ENCODE results near the gene FREM3.
"Not testable (repeated sequence)": the region's sequence is repeated elsewhere in the genome, so short reads cannot be mapped to it uniquely, and the experiment has no call there.

The FREM3 gene

DNA sequence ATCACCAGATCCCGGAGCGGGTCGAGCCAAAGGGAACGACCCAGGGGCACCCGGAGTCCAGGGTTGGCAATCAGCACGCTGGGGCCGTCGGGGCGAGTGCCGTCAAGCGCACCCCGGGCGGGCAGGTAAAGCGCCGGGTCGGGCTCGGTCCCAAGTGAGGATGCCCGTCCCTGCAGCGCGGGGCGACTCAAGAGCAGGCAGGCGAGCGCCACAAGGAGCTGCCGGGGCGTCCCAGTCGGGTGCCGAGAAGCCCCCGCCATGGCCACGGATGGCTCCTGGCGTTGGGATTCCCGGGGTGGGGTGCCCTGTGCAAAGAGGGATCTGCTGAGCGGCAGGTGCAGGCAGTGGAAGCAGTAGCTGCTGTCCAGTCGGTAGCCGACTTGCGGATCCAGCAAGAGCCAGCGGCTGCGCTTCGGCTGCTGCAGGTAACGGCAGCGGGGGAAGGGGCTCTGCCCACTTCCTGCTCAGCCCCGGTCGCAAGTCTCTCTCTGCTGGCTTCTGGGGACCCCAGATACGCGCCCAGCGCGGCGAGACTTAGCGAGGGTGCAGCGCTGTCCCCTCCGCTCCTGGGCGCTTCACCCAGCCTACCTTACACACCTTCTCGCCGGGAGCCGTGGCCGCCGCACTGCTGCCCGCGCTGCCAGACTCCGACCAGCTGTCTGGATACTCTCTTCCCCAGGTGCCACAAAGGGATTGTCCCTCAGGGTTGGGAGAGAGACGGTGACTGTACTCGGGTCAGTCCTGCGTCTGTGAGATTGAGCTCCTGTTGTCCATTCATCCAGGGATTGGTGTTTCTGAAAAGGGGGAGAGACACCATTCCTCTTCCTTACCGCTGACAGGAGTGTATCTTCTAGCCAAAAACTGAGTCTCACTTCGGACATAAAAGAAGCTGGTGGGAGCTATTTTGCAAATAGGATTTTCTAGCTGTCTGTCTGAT, at the start of gene FREM3:
Gene FREM3 (minus strand): TSS at position 260 of the 937 bp plus-strand sequence. CDS start 0 bp downstream, at position 260.
- Histone ChIP-seq H3K4me3 (ENCODE audit: low read length) (peak within 1 kb of the TSS; percentile 67), H3K9ac (ENCODE audit: low read depth, low read length) (no peak within 1 kb of the TSS), H3K36me3 (ENCODE audit: insufficient read depth, low read depth, low read length) (no peaks in the 10 kb centered on the region), H3K9me3 (ENCODE audit: insufficient read depth, low read depth, low read length) (no peaks in the 10 kb centered on the region), H3K4me1 (ENCODE audit: insufficient read depth, low read length) (no peaks in the 10 kb centered on the region), H3K27ac (ENCODE audit: low read length) (no peak within 1 kb of the TSS), H3K27me3 (ENCODE audit: insufficient read depth, low read length) (peaks cover 73% of the 10 kb centered on the region)

GRCh38 chr4:143745874-143746273, 45.4 kb upstream of the FREM3 start:
- no peak overlapping the region for H3K9ac ChIP-seq (ENCODE audit: low read depth, low read length)
- no peak overlapping the region for H3K27ac ChIP-seq (ENCODE audit: low read length)
- H3K9me3 ChIP-seq (ENCODE audit: insufficient read depth, low read depth, low read length) = no peaks in the 10 kb centered on the region
- no peak overlapping the region for H3K4me3 ChIP-seq (ENCODE audit: low read length)
- peaks cover 8% of the 10 kb centered on the region; the same call in 1 of the 2 replicates for H3K4me1 ChIP-seq (ENCODE audit: insufficient read depth, low read length)
- no peaks in the 10 kb centered on the region for H3K36me3 ChIP-seq (ENCODE audit: insufficient read depth, low read depth, low read length)
- H3K27me3 ChIP-seq (ENCODE audit: insufficient read depth, low read length) = no peaks in the 10 kb centered on the region

GRCh38 chr4:143743591-143743990, 43.1 kb upstream of the FREM3 start:
- no peak overlapping the region for H3K4me3 ChIP-seq (ENCODE audit: low read length)
- no peaks in the 10 kb centered on the region for H3K9me3 ChIP-seq (ENCODE audit: insufficient read depth, low read depth, low read length)
- H3K27ac ChIP-seq (ENCODE audit: low read length) = no peak overlapping the region
- no peaks in the 10 kb centered on the region; the same call in 1 of the 2 replicates for H3K4me1 ChIP-seq (ENCODE audit: insufficient read depth, low read length)
- no peaks in the 10 kb centered on the region for H3K27me3 ChIP-seq (ENCODE audit: insufficient read depth, low read length)
- H3K36me3 ChIP-seq (ENCODE audit: insufficient read depth, low read depth, low read length) = no peaks in the 10 kb centered on the region
- no peak overlapping the region for H3K9ac ChIP-seq (ENCODE audit: low read depth, low read length)

DNA sequence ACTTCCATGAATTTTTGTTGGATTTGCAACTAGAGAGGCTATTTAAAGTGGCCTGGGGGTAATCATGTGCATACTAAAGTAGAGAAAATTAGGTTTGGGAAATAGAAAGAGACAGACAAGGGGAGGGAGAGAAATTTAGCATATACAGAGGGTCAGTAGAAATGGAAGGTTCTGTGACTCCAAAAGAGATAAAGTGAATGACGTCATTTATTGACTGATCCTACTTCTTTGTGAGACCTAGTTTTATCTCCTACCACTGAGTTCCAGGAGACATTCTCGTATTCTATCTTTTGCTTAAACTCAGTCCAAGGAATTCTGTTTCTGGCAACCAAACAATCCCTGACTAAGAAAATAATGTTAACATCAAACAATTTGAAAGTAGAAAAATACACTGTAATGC, 42.4 kb upstream of the FREM3 start:
- Histone ChIP-seq H3K4me3 (ENCODE audit: low read length) (no peak overlapping the region), H3K9me3 (ENCODE audit: insufficient read depth, low read depth, low read length) (no peaks in the 10 kb centered on the region), H3K36me3 (ENCODE audit: insufficient read depth, low read depth, low read length) (no peaks in the 10 kb centered on the region), H3K9ac (ENCODE audit: low read depth, low read length) (no peak overlapping the region), H3K4me1 (ENCODE audit: insufficient read depth, low read length) (no peaks in the 10 kb centered on the region), H3K27ac (ENCODE audit: low read length) (no peak overlapping the region), H3K27me3 (ENCODE audit: insufficient read depth, low read length) (no peaks in the 10 kb centered on the region)

DNA sequence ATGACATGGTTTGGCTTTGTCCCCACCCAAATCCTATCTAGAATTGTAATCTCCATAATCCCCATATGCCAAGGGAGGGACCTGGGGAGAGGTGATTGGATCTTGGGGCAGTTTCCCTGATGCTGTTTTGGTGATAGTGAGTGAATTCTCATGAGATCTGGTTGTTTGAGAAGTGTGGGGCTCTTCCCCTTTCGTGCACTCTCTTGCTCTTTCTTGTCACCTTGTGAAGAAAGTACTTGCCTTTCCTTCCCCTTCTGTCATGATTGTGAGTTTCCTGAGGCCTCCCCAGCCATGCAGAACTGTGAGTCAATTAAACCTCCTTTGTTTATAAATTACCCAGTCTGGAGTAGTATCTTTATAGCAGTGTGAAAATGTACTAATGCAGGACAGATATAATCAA, 36.4 kb upstream of the FREM3 start:
- Histone ChIP-seq H3K36me3 (ENCODE audit: insufficient read depth, low read depth, low read length) (no peaks in the 10 kb centered on the region), H3K4me3 (ENCODE audit: low read length) (no peak overlapping the region), H3K9me3 (ENCODE audit: insufficient read depth, low read depth, low read length) (no peaks in the 10 kb centered on the region), H3K9ac (ENCODE audit: low read depth, low read length) (no peak overlapping the region), H3K27me3 (ENCODE audit: insufficient read depth, low read length) (no peaks in the 10 kb centered on the region), H3K27ac (ENCODE audit: low read length) (no peak overlapping the region), H3K4me1 (ENCODE audit: insufficient read depth, low read length) (no peaks in the 10 kb centered on the region)

DNA sequence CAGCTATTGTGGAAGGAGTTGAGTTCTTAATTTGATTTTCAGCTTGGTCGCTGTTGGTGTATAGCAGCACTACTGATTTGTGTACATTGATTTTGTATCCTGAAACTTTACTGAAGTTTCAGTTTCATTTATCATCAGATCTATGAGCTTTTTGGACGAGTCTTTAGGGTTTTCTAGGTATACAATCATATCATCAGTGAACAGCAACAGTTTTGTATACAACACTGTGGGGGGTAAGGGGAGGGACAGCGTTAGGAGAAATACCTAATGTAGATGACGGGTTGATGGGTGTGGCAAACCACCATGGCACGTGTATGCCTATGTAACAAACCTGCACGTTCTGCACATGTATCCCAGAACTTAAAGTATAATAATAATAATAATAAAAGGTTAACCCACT, 35.6 kb upstream of the FREM3 start:
- not testable (repeated sequence) for H3K36me3 ChIP-seq (ENCODE audit: insufficient read depth, low read depth, low read length); H3K4me3 ChIP-seq (ENCODE audit: low read length); H3K4me1 ChIP-seq (ENCODE audit: insufficient read depth, low read length); H3K9me3 ChIP-seq (ENCODE audit: insufficient read depth, low read depth, low read length); H3K27me3 ChIP-seq (ENCODE audit: insufficient read depth, low read length); H3K27ac ChIP-seq (ENCODE audit: low read length); H3K9ac ChIP-seq (ENCODE audit: low read depth, low read length)

- Histone ChIP-seq H3K36me3 (ENCODE audit: insufficient read depth, low read depth, low read length) (no peaks in the 10 kb centered on the region), H3K27me3 (ENCODE audit: insufficient read depth, low read length) (no peaks in the 10 kb centered on the region), H3K27ac (ENCODE audit: low read length) (no peak overlapping the region), H3K4me3 (ENCODE audit: low read length) (no peak overlapping the region), H3K4me1 (ENCODE audit: insufficient read depth, low read length) (no peaks in the 10 kb centered on the region), H3K9me3 (ENCODE audit: insufficient read depth, low read depth, low read length) (no peaks in the 10 kb centered on the region), H3K9ac (ENCODE audit: low read depth, low read length) (no peak overlapping the region)
Measured at GRCh38 chr4:143728166-143728565, 27.7 kb upstream of the FREM3 start.

DNA sequence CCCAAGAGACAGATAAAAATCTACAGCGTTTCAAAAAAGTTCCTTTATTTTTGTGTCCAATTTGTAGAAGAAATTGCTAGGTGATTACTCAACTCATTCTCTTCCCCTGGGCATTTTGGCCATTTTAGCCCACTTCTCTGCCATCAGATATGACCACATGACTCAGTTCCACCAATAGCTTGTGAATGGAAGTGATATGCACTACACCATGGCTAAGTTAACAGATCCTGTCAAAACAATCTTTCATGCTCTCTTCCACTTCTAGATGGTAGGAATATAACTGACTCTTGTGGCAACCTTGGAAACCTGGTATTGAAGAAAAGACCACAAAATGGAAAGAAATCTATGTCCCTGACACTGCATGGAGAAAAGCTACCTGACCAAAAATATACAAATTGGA, 26.2 kb upstream of the FREM3 start:
- Histone ChIP-seq H3K4me3 (ENCODE audit: low read length) (no peak overlapping the region), H3K27me3 (ENCODE audit: insufficient read depth, low read length) (no peaks in the 10 kb centered on the region), H3K27ac (ENCODE audit: low read length) (no peak overlapping the region), H3K4me1 (ENCODE audit: insufficient read depth, low read length) (no peaks in the 10 kb centered on the region), H3K9ac (ENCODE audit: low read depth, low read length) (no peak overlapping the region), H3K36me3 (ENCODE audit: insufficient read depth, low read depth, low read length) (no peaks in the 10 kb centered on the region), H3K9me3 (ENCODE audit: insufficient read depth, low read depth, low read length) (no peaks in the 10 kb centered on the region)

DNA sequence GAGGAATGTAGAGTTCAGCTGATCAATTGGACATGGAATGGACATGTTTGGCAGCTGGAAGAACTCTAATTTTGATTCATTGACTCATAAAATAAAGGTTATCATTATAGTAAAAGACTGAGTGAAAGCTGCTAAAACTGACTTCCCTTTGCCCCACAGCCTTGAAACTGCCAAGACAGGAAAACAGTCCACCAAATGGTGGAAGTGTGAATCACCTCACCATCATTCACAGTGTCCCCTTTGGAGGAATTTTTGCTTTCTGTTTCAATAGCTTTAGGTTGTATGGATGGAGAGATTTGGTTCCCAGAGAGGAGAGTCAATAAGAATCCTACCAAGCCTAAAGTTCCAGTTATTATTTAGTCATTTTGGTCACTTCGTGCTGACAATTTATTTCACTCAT, 20.8 kb upstream of the FREM3 start:
- no peaks in the 10 kb centered on the region for H3K36me3 ChIP-seq (ENCODE audit: insufficient read depth, low read depth, low read length)
- H3K4me1 ChIP-seq (ENCODE audit: insufficient read depth, low read length) = no peaks in the 10 kb centered on the region
- no peaks in the 10 kb centered on the region for H3K27me3 ChIP-seq (ENCODE audit: insufficient read depth, low read length)
- no peaks in the 10 kb centered on the region for H3K9me3 ChIP-seq (ENCODE audit: insufficient read depth, low read depth, low read length)
- H3K4me3 ChIP-seq (ENCODE audit: low read length) = no peak overlapping the region
- H3K27ac ChIP-seq (ENCODE audit: low read length) = no peak overlapping the region
- no peak overlapping the region for H3K9ac ChIP-seq (ENCODE audit: low read depth, low read length)

DNA sequence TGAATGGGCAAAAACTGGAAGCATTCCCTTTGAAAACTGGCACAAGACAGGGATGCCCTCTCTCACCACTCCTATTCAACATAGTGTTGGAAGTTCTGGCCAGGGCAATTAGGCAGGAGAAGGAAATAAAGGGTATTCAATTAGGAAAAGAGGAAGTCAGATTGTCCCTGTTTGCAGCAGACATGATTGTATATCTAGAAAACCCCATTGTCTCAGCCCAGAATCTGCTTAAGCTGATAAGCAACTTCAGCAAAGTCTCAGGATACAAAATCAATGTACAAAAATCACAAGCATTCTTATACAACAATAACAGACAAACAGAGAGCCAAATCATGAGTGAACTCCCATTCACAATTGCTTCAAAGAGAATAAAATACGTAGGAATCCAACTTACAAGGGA, 18.3 kb upstream of the FREM3 start:
- H3K36me3 ChIP-seq (ENCODE audit: insufficient read depth, low read depth, low read length); H3K27ac ChIP-seq (ENCODE audit: low read length); H3K9me3 ChIP-seq (ENCODE audit: insufficient read depth, low read depth, low read length); H3K9ac ChIP-seq (ENCODE audit: low read depth, low read length); H3K4me3 ChIP-seq (ENCODE audit: low read length); H3K27me3 ChIP-seq (ENCODE audit: insufficient read depth, low read length): not testable (repeated sequence)
- peaks cover 16% of the 10 kb centered on the region for H3K4me1 ChIP-seq (ENCODE audit: insufficient read depth, low read length)

GRCh38 chr4:143713955-143714625, 13.6 kb upstream of the FREM3 start:
- H3K9ac ChIP-seq (ENCODE audit: low read depth, low read length) = peak overlapping the region; percentile 22; the same call in 1 of the 2 replicates
- H3K4me1 ChIP-seq (ENCODE audit: insufficient read depth, low read length) = peaks cover 39% of the 10 kb centered on the region
- no peaks in the 10 kb centered on the region for H3K9me3 ChIP-seq (ENCODE audit: insufficient read depth, low read depth, low read length)
- H3K36me3 ChIP-seq (ENCODE audit: insufficient read depth, low read depth, low read length) = no peaks in the 10 kb centered on the region
- H3K27ac ChIP-seq (ENCODE audit: low read length) = peak overlapping the region; percentile 34
- H3K4me3 ChIP-seq (ENCODE audit: low read length) = peak overlapping the region; percentile 28; the same call in 1 of the 2 replicates
- no peaks in the 10 kb centered on the region for H3K27me3 ChIP-seq (ENCODE audit: insufficient read depth, low read length)

GRCh38 chr4:143713553-143713952, 13.1 kb upstream of the FREM3 start:
- Histone ChIP-seq H3K4me1 (ENCODE audit: insufficient read depth, low read length) (peaks cover 39% of the 10 kb centered on the region), H3K4me3 (ENCODE audit: low read length) (peak overlapping the region; percentile 28; the same call in 1 of the 2 replicates), H3K9me3 (ENCODE audit: insufficient read depth, low read depth, low read length) (no peaks in the 10 kb centered on the region), H3K36me3 (ENCODE audit: insufficient read depth, low read depth, low read length) (no peaks in the 10 kb centered on the region), H3K9ac (ENCODE audit: low read depth, low read length) (peak overlapping the region; percentile 22; the same call in 1 of the 2 replicates), H3K27ac (ENCODE audit: low read length) (peak overlapping the region; percentile 34), H3K27me3 (ENCODE audit: insufficient read depth, low read length) (no peaks in the 10 kb centered on the region)

Data from iPS-20b (cell line).